ENCODE data around the gene ASTN2.

The ASTN2 gene

GRCh38 chr9:116812231-116813030 lies 602.4 kb downstream of the ASTN2 start:
- DNase-seq (ENCODE audit: low spot score): no peak

- no peak for DNase-seq (ENCODE audit: low spot score)
These were observed 605.2 kb downstream of the ASTN2 start for GRCh38 chr9:116809656-116810055.

- DNase-seq (ENCODE audit: low spot score): no peak
These were observed 608.8 kb downstream of the ASTN2 start for GRCh38 chr9:116806075-116806474.

- no peak for DNase-seq (ENCODE audit: low spot score)
These were observed 614.0 kb downstream of the ASTN2 start for GRCh38 chr9:116800885-116801284.

GRCh38 chr9:116800074-116800473 lies 614.8 kb downstream of the ASTN2 start:
- no peak for DNase-seq (ENCODE audit: low spot score)

GRCh38 chr9:116798521-116798920 lies 616.3 kb downstream of the ASTN2 start:
- DNase-seq (ENCODE audit: low spot score): no peak

GRCh38 chr9:116797276-116797675 lies 617.6 kb downstream of the ASTN2 start:
- DNase-seq (ENCODE audit: low spot score): no peak

GRCh38 chr9:116796669-116797068 lies 618.2 kb downstream of the ASTN2 start:
- DNase-seq (ENCODE audit: low spot score): no peak

- DNase-seq (ENCODE audit: low spot score): no peak
These were observed 619.0 kb downstream of the ASTN2 start for GRCh38 chr9:116795821-116796220.

GRCh38 chr9:116792271-116792670 lies 622.6 kb downstream of the ASTN2 start:
- DNase-seq (ENCODE audit: low spot score): no peak

- no peak for DNase-seq (ENCODE audit: low spot score)
These were observed 623.5 kb downstream of the ASTN2 start for GRCh38 chr9:116791326-116791725.

- DNase-seq (ENCODE audit: low spot score): no peak
These were observed 625.8 kb downstream of the ASTN2 start for GRCh38 chr9:116789081-116789480.

GRCh38 chr9:116786737-116787136 lies 628.1 kb downstream of the ASTN2 start:
- DNase-seq (ENCODE audit: low spot score): no peak

GRCh38 chr9:116777116-116777515 lies 637.7 kb downstream of the ASTN2 start:
- DNase-seq (ENCODE audit: low spot score): no peak

- DNase-seq (ENCODE audit: low spot score): no peak
These were observed 640.3 kb downstream of the ASTN2 start for GRCh38 chr9:116774421-116775180.

GRCh38 chr9:116767219-116767618 lies 647.6 kb downstream of the ASTN2 start:
- peak; percentile 25 for DNase-seq (ENCODE audit: low spot score)

- DNase-seq (ENCODE audit: low spot score): no peak
These were observed 649.8 kb downstream of the ASTN2 start for GRCh38 chr9:116765011-116765410.

- no peak for DNase-seq (ENCODE audit: low spot score)
These were observed 651.1 kb downstream of the ASTN2 start for GRCh38 chr9:116763770-116764169.

GRCh38 chr9:116760636-116761035 lies 654.2 kb downstream of the ASTN2 start:
- DNase-seq (ENCODE audit: low spot score): peak; percentile 16

- no peak for DNase-seq (ENCODE audit: low spot score)
These were observed 657.8 kb downstream of the ASTN2 start for GRCh38 chr9:116757030-116757429.

GRCh38 chr9:116753389-116753788 lies 661.5 kb downstream of the ASTN2 start:
- DNase-seq (ENCODE audit: low spot score): no peak

GRCh38 chr9:116750510-116750909 lies 664.3 kb downstream of the ASTN2 start:
- no peak for DNase-seq (ENCODE audit: low spot score)

GRCh38 chr9:116749772-116750171 lies 665.1 kb downstream of the ASTN2 start:
- DNase-seq (ENCODE audit: low spot score): no peak
